ENCODE data around the gene AGFG2. TPM values are rescaled to one million over a fixed set of nuclear protein-coding genes. Genes with fewer than 3 reads are reported as not detected.
A peak's percentile ranks its signal among the peaks of the same experiment; 100 is the strongest.

The AGFG2 gene
- total and polyA plus RNA-seq, 10 of the 15 experiments (the other 5 are each of a cell fraction or from before 2014, with no cell fraction given): 0.90 to 71.5 (median 25.4) TPM

- peak; percentile 48; the same call in 1 of the 2 replicates for TF ChIP-seq RB1 (IDR thresholded peaks at IDR 0.05; ENCODE audit: borderline replicate concordance)
- TF ChIP-seq RCOR1 (conservative IDR thresholded peaks at IDR 0.05; ENCODE audit: low read depth, low read length): no peak
- no peak for TF ChIP-seq JUNB (IDR thresholded peaks at IDR 0.05)
- TF ChIP-seq EED (IDR thresholded peaks at IDR 0.05; ENCODE audit: low read depth): 0 out of 2 replicates have a peak, but pooled peaks have one; percentile 46
- peak; percentile 56 for TF ChIP-seq PBX3 (IDR thresholded peaks at IDR 0.05; ENCODE audit: insufficient replicate concordance, low read depth, low read length)
- peak; percentile 99 for TF ChIP-seq SIN3A (IDR thresholded peaks at IDR 0.05; ENCODE audit: low read depth, low read length)
- 0 out of 2 replicates have a peak, but pooled peaks have one; percentile 8 for TF ChIP-seq RAD21 (IDR thresholded peaks at IDR 0.05; ENCODE audit: insufficient read depth, low read depth, low read length)
- TF ChIP-seq PML (IDR thresholded peaks at IDR 0.05; ENCODE audit: low read length): no peak
- TF ChIP-seq CREM (IDR thresholded peaks at IDR 0.05; ENCODE audit: low read depth): peak; percentile 91
- TF ChIP-seq MXI1 (IDR thresholded peaks at IDR 0.05; ENCODE audit: low read depth, low read length): peak; percentile 99
- TF ChIP-seq TAF1 (IDR thresholded peaks at IDR 0.05; ENCODE audit: borderline replicate concordance, low read depth, low read length): peak; percentile 60; the same call in 1 of the 2 replicates
- peak; percentile 69 for TF ChIP-seq YY1 (IDR thresholded peaks at IDR 0.05; ENCODE audit: low read depth, low read length)
- no peak for TF ChIP-seq ZZZ3 (IDR thresholded peaks at IDR 0.05; ENCODE audit: control insufficient read depth, insufficient read length, low read depth)
- TF ChIP-seq ZBED1 (IDR thresholded peaks at IDR 0.05; ENCODE audit: borderline replicate concordance): no peak
- peak; percentile 87 for TF ChIP-seq NRF1 (conservative IDR thresholded peaks at IDR 0.05; ENCODE audit: low read depth, low read length)
- no peak for TF ChIP-seq HCFC1 (IDR thresholded peaks at IDR 0.05; ENCODE audit: low read length)
- peak; percentile 88 for TF ChIP-seq RFX5 (IDR thresholded peaks at IDR 0.05; ENCODE audit: low read depth, low read length)
- no peak for TF ChIP-seq NFXL1 (IDR thresholded peaks at IDR 0.05; ENCODE audit: borderline replicate concordance)
- TF ChIP-seq GATAD2B (conservative IDR thresholded peaks at IDR 0.05; ENCODE audit: low read depth): peak; percentile 69
- TF ChIP-seq SMC3 (IDR thresholded peaks at IDR 0.05; ENCODE audit: borderline replicate concordance, low read length): no peak; the same call in 1 of the 2 replicates
- TF ChIP-seq NKRF (conservative IDR thresholded peaks at IDR 0.05): peak; percentile 99
- TF ChIP-seq ZNF274 (IDR thresholded peaks at IDR 0.05; ENCODE audit: insufficient read depth, insufficient read length): no peak
- TF ChIP-seq HDGF (IDR thresholded peaks at IDR 0.05): peak; percentile 100
- peak; percentile 57 for TF ChIP-seq RELB (IDR thresholded peaks at IDR 0.05; ENCODE audit: low read depth)
- peak; percentile 98 for TF ChIP-seq NR2F1 (conservative IDR thresholded peaks at IDR 0.05)
- peak; percentile 57; the same call in 2 of the 3 replicates for TF ChIP-seq POU2F2 (IDR thresholded peaks at IDR 0.05; ENCODE audit: borderline replicate concordance, low read depth, low read length)
Observed at GRCh38 chr7:100538654-100539435, at the start of gene AGFG2 (continued).

Data from GM12878 (cell line).